ENCODE data around the gene ENDOD1.

DNA sequence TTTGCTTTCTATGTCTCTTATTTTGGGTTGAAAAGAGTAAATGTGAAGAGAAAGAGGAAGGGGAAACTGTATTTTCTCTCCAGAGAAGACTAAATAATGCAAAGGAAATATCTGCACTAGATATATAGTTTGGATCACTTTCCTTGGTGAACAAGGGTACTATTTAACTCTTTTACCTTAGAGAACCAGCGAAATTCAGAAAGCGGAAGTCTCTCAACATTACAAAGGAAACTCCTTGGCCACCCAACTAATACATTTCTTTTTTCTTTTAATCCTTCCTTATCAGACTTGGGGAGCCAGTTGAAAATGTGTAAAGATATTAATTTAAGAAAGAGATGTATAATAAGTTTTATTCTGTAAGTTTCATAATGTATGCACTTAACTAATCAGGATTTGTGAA is 77.1 kb downstream of the ENDOD1 start:
- TF ChIP-seq, protein P1, sequence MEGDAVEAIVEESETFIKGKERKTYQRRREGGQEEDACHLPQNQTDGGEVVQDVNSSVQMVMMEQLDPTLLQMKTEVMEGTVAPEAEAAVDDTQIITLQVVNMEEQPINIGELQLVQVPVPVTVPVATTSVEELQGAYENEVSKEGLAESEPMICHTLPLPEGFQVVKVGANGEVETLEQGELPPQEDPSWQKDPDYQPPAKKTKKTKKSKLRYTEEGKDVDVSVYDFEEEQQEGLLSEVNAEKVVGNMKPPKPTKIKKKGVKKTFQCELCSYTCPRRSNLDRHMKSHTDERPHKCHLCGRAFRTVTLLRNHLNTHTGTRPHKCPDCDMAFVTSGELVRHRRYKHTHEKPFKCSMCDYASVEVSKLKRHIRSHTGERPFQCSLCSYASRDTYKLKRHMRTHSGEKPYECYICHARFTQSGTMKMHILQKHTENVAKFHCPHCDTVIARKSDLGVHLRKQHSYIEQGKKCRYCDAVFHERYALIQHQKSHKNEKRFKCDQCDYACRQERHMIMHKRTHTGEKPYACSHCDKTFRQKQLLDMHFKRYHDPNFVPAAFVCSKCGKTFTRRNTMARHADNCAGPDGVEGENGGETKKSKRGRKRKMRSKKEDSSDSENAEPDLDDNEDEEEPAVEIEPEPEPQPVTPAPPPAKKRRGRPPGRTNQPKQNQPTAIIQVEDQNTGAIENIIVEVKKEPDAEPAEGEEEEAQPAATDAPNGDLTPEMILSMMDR (IDR thresholded peaks at IDR 0.05): no peak
- no peak for TF ChIP-seq POLR2A (IDR thresholded peaks at IDR 0.05)

Measured in esophagus squamous epithelium (tissue), 4 donors.